HL-60 (cell line): Measurements from ENCODE around the gene SETBP1.

Experiments
- GABPA ChIP-seq: IDR thresholded peaks from 2 replicates; pipeline ENCODE4 v1.6.1; 2012; ENCODE audit warnings: low read depth
- TF ChIP-seq, protein P1 (sequence below): IDR thresholded peaks from one replicate; pipeline ENCODE4 v1.5.1; 2011; ENCODE audit warnings: low read length, control low read depth, inconsistent platforms; ENCODE audit not compliant: insufficient read depth

DNA sequence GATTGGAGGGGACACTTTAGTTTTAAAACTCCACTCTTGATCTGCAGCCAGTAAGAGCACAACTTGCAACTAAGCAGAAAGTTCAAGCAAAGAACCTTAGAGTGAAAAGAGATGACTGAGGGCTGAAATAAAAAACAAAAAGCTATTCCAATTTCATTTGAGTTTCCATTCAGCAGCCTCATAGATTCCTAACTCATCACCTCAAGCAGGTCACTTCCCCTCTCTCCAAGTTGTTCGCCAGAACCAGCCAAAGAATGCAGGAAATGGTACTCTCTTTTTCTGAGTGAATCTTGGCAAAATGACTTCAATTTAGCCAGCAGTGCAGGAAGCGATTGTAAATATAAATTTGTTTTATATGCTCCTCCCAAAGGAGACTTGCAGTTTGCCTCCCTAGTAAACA lies 213.3 kb downstream of the SETBP1 start:
- TF ChIP-seq, protein P1, sequence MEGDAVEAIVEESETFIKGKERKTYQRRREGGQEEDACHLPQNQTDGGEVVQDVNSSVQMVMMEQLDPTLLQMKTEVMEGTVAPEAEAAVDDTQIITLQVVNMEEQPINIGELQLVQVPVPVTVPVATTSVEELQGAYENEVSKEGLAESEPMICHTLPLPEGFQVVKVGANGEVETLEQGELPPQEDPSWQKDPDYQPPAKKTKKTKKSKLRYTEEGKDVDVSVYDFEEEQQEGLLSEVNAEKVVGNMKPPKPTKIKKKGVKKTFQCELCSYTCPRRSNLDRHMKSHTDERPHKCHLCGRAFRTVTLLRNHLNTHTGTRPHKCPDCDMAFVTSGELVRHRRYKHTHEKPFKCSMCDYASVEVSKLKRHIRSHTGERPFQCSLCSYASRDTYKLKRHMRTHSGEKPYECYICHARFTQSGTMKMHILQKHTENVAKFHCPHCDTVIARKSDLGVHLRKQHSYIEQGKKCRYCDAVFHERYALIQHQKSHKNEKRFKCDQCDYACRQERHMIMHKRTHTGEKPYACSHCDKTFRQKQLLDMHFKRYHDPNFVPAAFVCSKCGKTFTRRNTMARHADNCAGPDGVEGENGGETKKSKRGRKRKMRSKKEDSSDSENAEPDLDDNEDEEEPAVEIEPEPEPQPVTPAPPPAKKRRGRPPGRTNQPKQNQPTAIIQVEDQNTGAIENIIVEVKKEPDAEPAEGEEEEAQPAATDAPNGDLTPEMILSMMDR, result no peak
- no peak for TF ChIP-seq GABPA
